Neuronal stem cell (in vitro differentiated cells): ENCODE data around the gene RUNX1.

ENCODE experiments used
- DNase-seq: peaks from one replicate; pipeline ENCODE4 v3.0.0-alpha.2; 2013; ENCODE audit warnings: low spot score
- H2AFZ ChIP-seq: one replicate; pipeline ENCODE4 v1.6.1; 2013; ENCODE audit warnings: mild to moderate bottlenecking, low read length, inconsistent platforms
- H2AK5ac ChIP-seq: 2 replicates; pipeline ENCODE4 v1.6.1; 2013; ENCODE audit warnings: low read depth, mild to moderate bottlenecking, inconsistent platforms, low read length, moderate library complexity, mixed read lengths
- H2BK120ac ChIP-seq: 2 replicates; pipeline ENCODE4 v1.6.1; 2013; ENCODE audit warnings: low read depth, mild to moderate bottlenecking, inconsistent platforms, low read length, moderate library complexity, mixed read lengths
- H2BK12ac ChIP-seq: one replicate; pipeline ENCODE4 v1.6.1; 2013; ENCODE audit warnings: low read length, inconsistent platforms
- H2BK15ac ChIP-seq: 2 replicates; pipeline ENCODE4 v1.6.1; 2013; ENCODE audit warnings: mild to moderate bottlenecking, low read length, inconsistent platforms, mixed read lengths
- H2BK5ac ChIP-seq: one replicate; pipeline ENCODE4 v1.6.1; 2013; ENCODE audit warnings: inconsistent platforms, mild to moderate bottlenecking, low read length, moderate library complexity
- H3K14ac ChIP-seq: one replicate; pipeline ENCODE4 v1.6.1; 2013; ENCODE audit warnings: low read length, inconsistent platforms
- H3K18ac ChIP-seq: 2 replicates; pipeline ENCODE4 v1.6.1; 2013; ENCODE audit warnings: low read length, inconsistent platforms
- H3K23ac ChIP-seq: 2 replicates; pipeline ENCODE4 v1.6.1; 2013; ENCODE audit warnings: low read depth, mild to moderate bottlenecking, mixed read lengths, low read length, inconsistent platforms; ENCODE audit not compliant: poor library complexity
- H3K27ac ChIP-seq: replicated peaks from 3 replicates; pipeline ENCODE4 v1.5.1; 2013; ENCODE audit warnings: low read length, inconsistent platforms
- H3K27me3 ChIP-seq, 3 experiments: 2 replicates each; pipeline ENCODE4 v1.6.1; 2013; ENCODE audit warnings: low read length in 3 of 3, mild to moderate bottlenecking in 2 of 3, inconsistent platforms in 1 of 3, low read depth in 1 of 3, mixed read lengths in 1 of 3, moderate library complexity in 1 of 3; ENCODE audit not compliant: control insufficient read depth in 3 of 3, insufficient read depth in 3 of 3
- H3K36me3 ChIP-seq, 2 donors: replicated peaks in 1 of 2; 2 replicates each; pipeline ENCODE4 v1.6.1; 2013; ENCODE audit warnings: low read length in 2 of 2; ENCODE audit not compliant: control insufficient read depth in 2 of 2, insufficient read depth in 2 of 2
- H3K4ac ChIP-seq: 2 replicates; pipeline ENCODE4 v1.6.1; 2013; ENCODE audit warnings: inconsistent platforms, mild to moderate bottlenecking, low read length, moderate library complexity
- H3K4me1 ChIP-seq, 2 donors: 1 replicate in 1 of 2; 2 replicates in 1 of 2; pipeline ENCODE4 v1.6.1; 2013; ENCODE audit warnings: low read length in 2 of 2, low read depth in 1 of 2; ENCODE audit not compliant: control insufficient read depth in 2 of 2, insufficient read depth in 1 of 2
- H3K4me2 ChIP-seq: one replicate; pipeline ENCODE4 v1.6.1; 2013; ENCODE audit warnings: mild to moderate bottlenecking, low read length, inconsistent platforms; ENCODE audit not compliant: insufficient read depth, poor library complexity, severe bottlenecking
- H3K4me3 ChIP-seq, 2 donors: 2 replicates each; pipeline ENCODE4 v1.5.1; 2013; ENCODE audit warnings: low read length in 2 of 2, mild to moderate bottlenecking in 2 of 2, inconsistent platforms in 1 of 2, moderate library complexity in 1 of 2
- H3K79me1 ChIP-seq: one replicate; pipeline ENCODE4 v1.6.1; 2013; ENCODE audit warnings: low read depth, mild to moderate bottlenecking, inconsistent platforms, low read length, moderate library complexity
- H3K9ac ChIP-seq: one replicate; pipeline ENCODE4 v1.6.1; 2013; ENCODE audit warnings: mild to moderate bottlenecking, low read depth, low read length, inconsistent platforms; ENCODE audit not compliant: poor library complexity
- H3K9me3 ChIP-seq, 2 donors: replicated peaks in 1 of 2; 2 replicates each; pipeline versions ENCODE3 to v1.6.1; 2013; ENCODE audit warnings: low read length in 2 of 2, mild to moderate bottlenecking in 2 of 2, inconsistent platforms in 1 of 2, low read depth in 1 of 2, mixed read lengths in 1 of 2, moderate library complexity in 1 of 2; ENCODE audit not compliant: control insufficient read depth in 2 of 2, insufficient read depth in 1 of 2
- H4K8ac ChIP-seq: one replicate; pipeline ENCODE4 v1.6.1; 2013; ENCODE audit warnings: low read depth, mild to moderate bottlenecking, inconsistent platforms, low read length, moderate library complexity
- H4K91ac ChIP-seq: one replicate; pipeline ENCODE4 v1.6.1; 2013; ENCODE audit warnings: low read length, low read depth, mild to moderate bottlenecking, inconsistent platforms; ENCODE audit not compliant: poor library complexity
- WGBS, 2 donors: extraction: QIAGEN DNeasy Blood & Tissue Kit; methylation state at CpG; one replicate each; pipeline ENCODE4 v1.1.7; 2013; ENCODE audit warnings: missing lambda C conversion rate in 2 of 2, mixed read lengths in 1 of 2; ENCODE audit not compliant: insufficient read length in 2 of 2, insufficient replicate concordance in 1 of 2; ENCODE audit errors: extremely low coverage in 2 of 2; 5-methylcytosine and 5-hydroxymethylcytosine counted together

Gene RUNX1

GRCh38 chr21:34754690-34755647, 294.1 kb downstream of the RUNX1 start:
- H3K36me3 ChIP-seq: no peaks in the 10 kb centered on the region
- no peak overlapping the region for H3K23ac ChIP-seq
- H2AFZ ChIP-seq: no peak overlapping the region
- no peak overlapping the region for H2BK12ac ChIP-seq
- H3K79me1 ChIP-seq: no peaks in the 10 kb centered on the region
- no peak overlapping the region for H3K14ac ChIP-seq
- no peaks in the 10 kb centered on the region for H3K4me1 ChIP-seq
- H2AK5ac ChIP-seq: no peak overlapping the region
- no peak for DNase-seq
- no peak overlapping the region for H4K91ac ChIP-seq
- H2BK15ac ChIP-seq: no peak overlapping the region
- H3K27me3 ChIP-seq: peaks cover 0 to 2% (median 0%) of the 10 kb centered on the region in 3 experiments
- H2BK5ac ChIP-seq: no peak overlapping the region
- no peak overlapping the region for H3K27ac ChIP-seq
- H3K9ac ChIP-seq: no peak overlapping the region
- H4K8ac ChIP-seq: no peak overlapping the region
- H3K9me3 ChIP-seq: no peaks in the 10 kb centered on the region
- no peak overlapping the region for H2BK120ac ChIP-seq
- H3K4me3 ChIP-seq: no peak overlapping the region
- H3K4me2 ChIP-seq: no peak overlapping the region
- H3K18ac ChIP-seq: no peak overlapping the region
- H3K4ac ChIP-seq: no peak overlapping the region
- WGBS, 2 donors: no CpG with 5 or more reads among the region's 19 CpGs

- Histone ChIP-seq H3K27me3 (peaks cover 0 to 1% (median 0%) of the 10 kb centered on the region in 3 experiments), H3K9me3 (no peaks in the 10 kb centered on the region), H2AFZ (no peak overlapping the region), H3K14ac (no peak overlapping the region), H3K18ac (no peak overlapping the region), H2BK12ac (no peak overlapping the region), H3K9ac (no peak overlapping the region), H3K27ac (no peak overlapping the region), H2AK5ac (no peak overlapping the region), H3K4me1 (no peaks in the 10 kb centered on the region), H4K91ac (no peak overlapping the region), H2BK15ac (no peak overlapping the region), H3K36me3 (no peaks in the 10 kb centered on the region), H4K8ac (no peak overlapping the region), H3K4ac (no peak overlapping the region), H2BK120ac (no peak overlapping the region), H3K79me1 (no peaks in the 10 kb centered on the region), H2BK5ac (no peak overlapping the region), H3K4me2 (no peak overlapping the region), H3K4me3 (no peak overlapping the region), H3K23ac (no peak overlapping the region)
- WGBS, 2 donors: no CpG with 5 or more reads among the region's 3 CpGs
- no peak for DNase-seq
Observed at GRCh38 chr21:34748862-34749261, 300.2 kb downstream of the RUNX1 start.

- Histone ChIP-seq H3K4ac (no peak overlapping the region), H2AFZ (peak overlapping the region; percentile 63), H3K4me2 (no peak overlapping the region), H2BK5ac (no peak overlapping the region), H3K79me1 (no peaks in the 10 kb centered on the region), H2BK12ac (peak overlapping the region; percentile 24), H3K18ac (peak overlapping the region; percentile 86), H2AK5ac (peak overlapping the region; percentile 65), H3K36me3 (no peaks in the 10 kb centered on the region), H3K23ac (no peak overlapping the region), H3K14ac (no peak overlapping the region), H3K4me1 (no peaks in the 10 kb centered on the region), H3K27me3 (no peaks in the 10 kb centered on the region), H4K91ac (peak overlapping the region; percentile 68), H2BK120ac (no peak overlapping the region), H3K9me3 (no peaks in the 10 kb centered on the region), H2BK15ac (no peak overlapping the region), H3K27ac (no peak overlapping the region), H4K8ac (peak overlapping the region; percentile 83), H3K4me3 (no peak overlapping the region), H3K9ac (no peak overlapping the region)
- DNase-seq: peak; percentile 80
- WGBS, 2 donors: no CpG with 5 or more reads among the region's 21 CpGs
Observed at GRCh38 chr21:34745557-34746255, 303.4 kb downstream of the RUNX1 start.

GRCh38 chr21:34744801-34745200, 304.3 kb downstream of the RUNX1 start:
- Histone ChIP-seq H3K4me2 (no peak overlapping the region), H2AFZ (no peak overlapping the region), H3K14ac (no peak overlapping the region), H3K36me3 (no peaks in the 10 kb centered on the region), H3K18ac (no peak overlapping the region), H2BK5ac (no peak overlapping the region), H3K4ac (no peak overlapping the region), H3K27ac (no peak overlapping the region), H2AK5ac (no peak overlapping the region), H3K9ac (no peak overlapping the region), H2BK12ac (no peak overlapping the region), H3K9me3 (no peaks in the 10 kb centered on the region), H3K4me1 (no peaks in the 10 kb centered on the region), H3K79me1 (no peaks in the 10 kb centered on the region), H3K4me3 (no peak overlapping the region), H2BK15ac (no peak overlapping the region), H4K91ac (no peak overlapping the region), H3K23ac (no peak overlapping the region), H3K27me3 (no peaks in the 10 kb centered on the region), H4K8ac (no peak overlapping the region), H2BK120ac (no peak overlapping the region)
- WGBS, 2 donors: no CpG with 5 or more reads among the region's 3 CpGs
- DNase-seq: no peak
